Peyer's patch (tissue), 4 donors: Measurements from ENCODE around the gene FYB1. TPM values are rescaled to one million over a fixed set of nuclear protein-coding genes. Genes with fewer than 3 reads are reported as not detected.

Experiments
- DNase-seq, 3 donors: peaks; one replicate each; pipeline ENCODE4 v3.0.0-alpha.2; 2017 to 2019
- H3K27ac ChIP-seq, 4 donors: fragments of 200-600 bp; sonication (generic); one replicate each; pipeline ENCODE4 v1.5.1; 2016 to 2019
- H3K27me3 ChIP-seq, 2 donors: fragments of 200-600 bp; sonication (generic); one replicate each; pipeline ENCODE4 v1.5.1; 2019
- H3K36me3 ChIP-seq, 3 donors: fragments of 200-600 bp; sonication (generic); one replicate each; pipeline ENCODE4 v1.5.1; 2016 to 2019
- H3K4me1 ChIP-seq, 4 donors: fragments of 200-600 bp; sonication (generic); one replicate each; pipeline ENCODE4 v1.5.1; 2016 to 2019
- H3K4me3 ChIP-seq, 4 donors: fragments of 200-600 bp; sonication (generic); 1 replicate in 3 of 4; 2 replicates in 1 of 4; pipeline ENCODE4 v1.5.1; 2016 to 2019; ENCODE audit warnings: mild to moderate bottlenecking in 1 of 4
- H3K9me3 ChIP-seq, 4 donors: fragments of 200-600 bp; sonication (generic); one replicate each; pipeline ENCODE4 v1.5.1; 2016 to 2019; ENCODE audit warnings: mild to moderate bottlenecking in 1 of 4
- CTCF ChIP-seq, 6 experiments: fragments of 450-650 bp in 4 of 6; fragments of 200-600 bp in 2 of 6; sonication (generic) in 1 of 6; IDR thresholded peaks; one replicate each; pipeline ENCODE4 v1.5.1; 2017 to 2019; ENCODE audit warnings: antibody characterized with exemption in 6 of 6, mild to moderate bottlenecking in 3 of 6, moderate library complexity in 1 of 6
- POLR2A ChIP-seq, 2 donors: fragments of 450-650 bp; IDR thresholded peaks; one replicate each; pipeline ENCODE4 v1.5.1; 2017; ENCODE audit warnings: antibody characterized with exemption in 2 of 2, mild to moderate bottlenecking in 2 of 2, moderate library complexity in 2 of 2
- total RNA-seq, 4 donors: library from RNA; depleted of rRNA; stranded (reverse); fragments of >200 nt; gene quantifications; one replicate each; pipeline ENCODE4 v1.1.0, GENCODE V29; 2016

Gene FYB1
- total RNA-seq, 4 donors from 2014 or later: 12.1 to 184 (median 17.6) TPM

- no peak for TF ChIP-seq CTCF (IDR thresholded peaks at IDR 0.05)
- no peak for TF ChIP-seq POLR2A (IDR thresholded peaks at IDR 0.05)
- DNase-seq: no peak
- Histone ChIP-seq H3K27ac (no peak overlapping the region), H3K36me3 (no peaks in the 10 kb centered on the region), H3K27me3 (no peaks in the 10 kb centered on the region), H3K4me1 (peaks cover 0 to 12% (median 0%) of the 10 kb centered on the region in 4 donors), H3K9me3 (no peaks in the 10 kb centered on the region), H3K4me3 (no peak overlapping the region)
Measured at GRCh38 chr5:39079147-39079546, 140.2 kb downstream of the FYB1 start.

GRCh38 chr5:39076757-39077728 is 142.3 kb downstream of the FYB1 start:
- no peak overlapping the region for H3K4me3 ChIP-seq
- no peaks in the 10 kb centered on the region for H3K36me3 ChIP-seq
- H3K4me1 ChIP-seq: peaks cover 0 to 19% (median 6%) of the 10 kb centered on the region in 4 donors
- H3K9me3 ChIP-seq: no peaks in the 10 kb centered on the region
- TF ChIP-seq CTCF (IDR thresholded peaks at IDR 0.05) (no peak), POLR2A (IDR thresholded peaks at IDR 0.05) (no peak)
- no peaks in the 10 kb centered on the region for H3K27me3 ChIP-seq
- DNase-seq: no peak
- peak overlapping the region in 3 of 4 donors; percentile 1 to 59 (median 28) for H3K27ac ChIP-seq

GRCh38 chr5:39076101-39076756 is 143.1 kb downstream of the FYB1 start:
- Histone ChIP-seq H3K4me3 (no peak overlapping the region), H3K27me3 (no peaks in the 10 kb centered on the region), H3K9me3 (no peaks in the 10 kb centered on the region), H3K27ac (peak overlapping the region in 3 of 4 donors; percentile 1 to 59 (median 28)), H3K4me1 (peaks cover 0 to 21% (median 10%) of the 10 kb centered on the region in 4 donors), H3K36me3 (no peaks in the 10 kb centered on the region)
- TF ChIP-seq CTCF (IDR thresholded peaks at IDR 0.05): no peak
- no peak for TF ChIP-seq POLR2A (IDR thresholded peaks at IDR 0.05)
- no peak for DNase-seq

- H3K4me1 ChIP-seq: peaks cover 0 to 23% (median 10%) of the 10 kb centered on the region in 4 donors
- H3K9me3 ChIP-seq: no peaks in the 10 kb centered on the region
- H3K27me3 ChIP-seq: no peaks in the 10 kb centered on the region
- peak within 1 kb of the TSS; percentile 83 to 97 (median 88) for H3K4me3 ChIP-seq
- peak within 1 kb of the TSS; percentile 97 to 99 (median 98) for H3K27ac ChIP-seq
- TF ChIP-seq CTCF (IDR thresholded peaks at IDR 0.05): no peak
- TF ChIP-seq POLR2A (IDR thresholded peaks at IDR 0.05): peak in 1 of 2 donors; percentile 42
- no peaks in the 10 kb centered on the region for H3K36me3 ChIP-seq
- DNase-seq: peak; percentile 90 to 96 (median 92)
Measured at GRCh38 chr5:39074017-39074814, 145.1 kb downstream of the FYB1 start, which contains the start of gene RICTOR. TSS of gene RICTOR (minus strand) at chr5:39074399. CDS start at chr5:39074377, 22 bp downstream.

DNA sequence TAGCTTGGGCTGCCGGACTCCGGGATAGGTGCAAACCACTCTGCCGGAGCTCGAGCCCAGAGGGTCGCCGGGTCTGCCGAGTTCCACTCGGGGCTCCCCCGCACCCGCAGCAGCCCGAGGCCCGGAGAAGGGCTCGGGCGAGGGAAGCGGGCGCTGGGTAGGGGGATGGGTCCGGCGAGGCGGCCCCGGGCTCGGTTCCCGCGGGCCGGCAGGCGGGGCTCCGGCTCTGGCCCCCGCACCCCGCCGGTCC is 145.7 kb downstream of the FYB1 start:
- Histone ChIP-seq H3K27me3 (no peaks in the 10 kb centered on the region), H3K36me3 (no peaks in the 10 kb centered on the region), H3K4me3 (peak overlapping the region; percentile 83 to 97 (median 88)), H3K9me3 (no peaks in the 10 kb centered on the region), H3K4me1 (peaks cover 0 to 23% (median 10%) of the 10 kb centered on the region in 4 donors), H3K27ac (peak overlapping the region; percentile 97 to 99 (median 98))
- peak in 1 of 6 experiments; percentile 1 for TF ChIP-seq CTCF (IDR thresholded peaks at IDR 0.05)
- TF ChIP-seq POLR2A (IDR thresholded peaks at IDR 0.05): no peak
- DNase-seq: no peak
